ENCODE measurements around the gene GDPD3. TPM values are rescaled to one million over a fixed set of nuclear protein-coding genes. Genes with fewer than 3 reads are reported as not detected.

Gene GDPD3
- total and polyA plus RNA-seq, 9 donors: 2.6 to 7.5 (median 4.6) TPM

DNA sequence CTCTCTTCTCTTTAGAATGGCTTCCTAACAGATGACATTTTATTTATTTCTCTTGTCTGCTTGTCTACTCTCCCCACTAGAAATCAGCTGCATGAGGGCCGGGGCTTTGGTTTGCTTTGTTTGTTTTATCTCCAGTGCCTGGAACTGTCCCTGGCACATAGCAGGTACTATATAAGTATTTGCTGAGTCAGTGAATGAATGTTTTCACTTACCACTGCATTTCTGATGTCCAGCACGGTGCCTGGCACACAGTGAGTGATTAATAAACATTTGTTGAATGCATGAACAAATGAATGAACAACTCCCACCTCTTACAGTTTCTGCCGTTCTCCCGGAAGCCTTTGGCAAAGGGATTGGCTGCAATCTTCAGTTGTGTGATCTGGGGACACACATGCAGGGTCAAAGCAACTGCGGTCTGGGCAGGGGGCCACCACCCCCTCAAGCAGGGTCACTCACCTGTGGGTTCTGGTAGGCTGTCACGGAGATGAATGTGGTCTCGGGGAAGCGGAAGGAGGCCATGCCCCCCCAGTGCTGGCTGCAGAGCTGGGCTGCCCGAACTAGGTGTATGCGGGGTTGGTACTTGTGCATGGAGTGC is 25.0 kb downstream of the GDPD3 start:
- WGBS, 3 donors: 69% methylated on average over 10 of the region's 10 CpGs
- Histone ChIP-seq H3K36me3 (no peaks in the 10 kb centered on the region), H3K9me3 (no peaks in the 10 kb centered on the region), H3K27me3 (no peaks in the 10 kb centered on the region), H3K27ac (no peak overlapping the region), H3K4me3 (no peak overlapping the region), H3K4me1 (ENCODE audit: insufficient read depth) (peaks cover 4% of the 10 kb centered on the region)
- no peak for DNase-seq
- intact Hi-C loops (cut with DNase I): loop anchor here in 1 of 4 donors (10.0 kb wide), 1 partner anchor 436 kb away; the partner anchor contains the start of gene ZNF768
- TF ChIP-seq EP300 (IDR thresholded peaks at IDR 0.05): no peak
- no peak for TF ChIP-seq POLR2A (IDR thresholded peaks at IDR 0.05)
- TF ChIP-seq, protein P1, sequence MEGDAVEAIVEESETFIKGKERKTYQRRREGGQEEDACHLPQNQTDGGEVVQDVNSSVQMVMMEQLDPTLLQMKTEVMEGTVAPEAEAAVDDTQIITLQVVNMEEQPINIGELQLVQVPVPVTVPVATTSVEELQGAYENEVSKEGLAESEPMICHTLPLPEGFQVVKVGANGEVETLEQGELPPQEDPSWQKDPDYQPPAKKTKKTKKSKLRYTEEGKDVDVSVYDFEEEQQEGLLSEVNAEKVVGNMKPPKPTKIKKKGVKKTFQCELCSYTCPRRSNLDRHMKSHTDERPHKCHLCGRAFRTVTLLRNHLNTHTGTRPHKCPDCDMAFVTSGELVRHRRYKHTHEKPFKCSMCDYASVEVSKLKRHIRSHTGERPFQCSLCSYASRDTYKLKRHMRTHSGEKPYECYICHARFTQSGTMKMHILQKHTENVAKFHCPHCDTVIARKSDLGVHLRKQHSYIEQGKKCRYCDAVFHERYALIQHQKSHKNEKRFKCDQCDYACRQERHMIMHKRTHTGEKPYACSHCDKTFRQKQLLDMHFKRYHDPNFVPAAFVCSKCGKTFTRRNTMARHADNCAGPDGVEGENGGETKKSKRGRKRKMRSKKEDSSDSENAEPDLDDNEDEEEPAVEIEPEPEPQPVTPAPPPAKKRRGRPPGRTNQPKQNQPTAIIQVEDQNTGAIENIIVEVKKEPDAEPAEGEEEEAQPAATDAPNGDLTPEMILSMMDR (IDR thresholded peaks at IDR 0.05): no peak

DNA sequence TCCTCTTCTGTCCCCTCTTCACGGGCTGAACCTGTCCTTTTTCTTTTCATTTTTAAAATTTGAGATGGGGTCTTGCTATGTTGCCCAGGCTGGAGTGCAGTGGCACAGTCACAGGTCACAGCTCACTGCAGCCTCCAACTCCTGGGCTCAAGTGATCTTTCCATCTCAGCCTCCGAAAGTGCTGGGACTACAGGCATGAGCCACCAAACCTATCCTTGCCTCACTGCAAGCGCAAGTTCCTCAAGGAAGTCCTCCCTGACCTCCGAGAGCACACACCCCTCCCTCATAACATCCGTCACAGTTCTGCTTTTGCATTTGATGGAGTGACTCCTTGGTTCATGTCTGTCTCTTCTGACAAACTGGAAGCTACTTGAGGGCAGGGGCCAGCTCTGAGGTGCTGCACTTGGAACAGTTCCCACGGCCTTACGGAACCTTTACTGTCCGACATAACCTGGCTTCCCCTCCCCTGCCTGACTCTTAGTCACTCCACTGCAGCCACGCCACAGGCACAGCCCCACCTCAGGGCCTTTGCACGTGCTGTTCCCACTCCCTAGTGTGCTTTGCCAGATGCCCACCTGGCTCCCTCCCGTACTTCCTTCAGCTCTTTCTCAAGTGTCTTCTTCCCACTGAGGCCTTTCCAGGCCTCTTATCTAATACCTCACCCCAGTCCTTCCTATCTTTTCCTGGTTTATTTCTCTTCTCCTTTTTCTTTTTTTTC is 26.0 kb downstream of the GDPD3 start:
- Histone ChIP-seq H3K27me3 (no peaks in the 10 kb centered on the region), H3K4me1 (ENCODE audit: insufficient read depth) (peaks cover 2% of the 10 kb centered on the region), H3K9me3 (no peaks in the 10 kb centered on the region), H3K27ac (no peak overlapping the region), H3K4me3 (no peak overlapping the region), H3K36me3 (no peaks in the 10 kb centered on the region)
- intact Hi-C loops (cut with DNase I): loop anchor here in 1 of 4 donors (10.0 kb wide), 1 partner anchor 437 kb away; the partner anchor contains the start of gene ZNF768
- TF ChIP-seq, protein P1 (IDR thresholded peaks at IDR 0.05): no peak
- TF ChIP-seq POLR2A (IDR thresholded peaks at IDR 0.05) (no peak), EP300 (IDR thresholded peaks at IDR 0.05) (no peak)
- no peak for DNase-seq
- 84 to 88% (median 86%) methylated on average over 11 of the region's 11 CpGs for WGBS, 3 donors

DNA sequence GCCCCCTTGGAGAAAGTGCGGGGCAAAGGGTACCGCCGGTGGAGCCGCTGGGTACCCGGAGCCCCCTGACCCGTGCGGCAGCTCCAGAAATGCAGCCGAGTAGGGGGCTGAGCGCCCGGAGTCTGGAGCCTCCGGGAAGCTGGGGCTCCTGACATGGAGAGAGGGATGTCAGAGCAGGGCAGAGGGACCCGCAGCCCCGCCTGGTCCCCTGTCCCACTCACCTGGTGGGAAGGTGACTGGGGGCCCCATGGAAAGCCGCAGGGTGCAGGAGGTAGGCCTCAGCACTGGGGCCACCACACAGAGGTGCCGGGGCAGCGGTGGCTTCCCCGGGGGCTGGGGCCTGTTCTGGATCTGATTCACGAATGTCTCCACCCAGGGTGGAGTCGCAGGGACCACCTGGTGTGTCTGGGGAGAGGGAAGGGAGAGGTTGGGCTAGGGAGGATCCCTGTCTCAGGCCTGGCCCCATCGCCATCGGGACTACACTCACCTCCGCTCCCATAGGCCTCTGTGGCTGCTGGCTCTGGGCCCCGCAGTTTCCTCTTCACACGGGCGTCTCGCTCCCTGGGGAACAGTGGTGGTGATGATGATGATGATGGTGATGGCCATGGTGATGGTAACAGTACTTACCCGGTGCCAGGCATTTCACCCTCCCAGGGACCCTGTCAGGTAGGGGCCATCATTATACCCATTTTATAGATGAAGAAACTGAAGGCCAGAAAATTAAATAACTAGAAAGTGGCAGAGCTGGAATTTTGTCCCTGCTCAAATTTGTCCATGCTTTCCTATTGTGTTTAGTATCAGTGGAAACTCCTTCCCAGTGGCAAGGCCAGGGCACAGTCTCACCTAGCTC is 26.8 kb downstream of the GDPD3 start:
- WGBS, 3 donors: 75 to 77% (median 77%) methylated on average over 27 of the region's 27 CpGs

More for the DNA sequence above, 26.8 kb downstream of the GDPD3 start:
- Histone ChIP-seq H3K27me3 (no peaks in the 10 kb centered on the region), H3K4me3 (no peak overlapping the region), H3K27ac (no peak overlapping the region), H3K36me3 (no peaks in the 10 kb centered on the region), H3K4me1 (ENCODE audit: insufficient read depth) (no peaks in the 10 kb centered on the region), H3K9me3 (no peaks in the 10 kb centered on the region)
- intact Hi-C loops (cut with DNase I): loop anchor here in 1 of 4 donors (10.0 kb wide), 1 partner anchor 438 kb away; the partner anchor contains the start of gene ZNF768
- peak in 1 of 5 donors; percentile 24 for DNase-seq
- TF ChIP-seq EP300 (IDR thresholded peaks at IDR 0.05) (no peak), POLR2A (IDR thresholded peaks at IDR 0.05) (no peak)
- TF ChIP-seq, protein P1 (IDR thresholded peaks at IDR 0.05): no peak

All from ovary (tissue), 9 donors.